Stimulated activated CD4-positive, alpha-beta T cell treated with anti-CD3 and anti-CD28 coated beads, Interleukin-1b, Interleukin-23, amount 100 ng/mL, for 48 hours (primary cell): ENCODE measurements around the gene HOXA7.

Source experiments
- DNase-seq: peaks from one replicate; pipeline ENCODE4 v3.0.0-alpha.2; 2020

Gene HOXA7

GRCh38 chr7:27180431-27181420 lies 24.3 kb upstream of the HOXA7 start:
- no peak for DNase-seq

DNA sequence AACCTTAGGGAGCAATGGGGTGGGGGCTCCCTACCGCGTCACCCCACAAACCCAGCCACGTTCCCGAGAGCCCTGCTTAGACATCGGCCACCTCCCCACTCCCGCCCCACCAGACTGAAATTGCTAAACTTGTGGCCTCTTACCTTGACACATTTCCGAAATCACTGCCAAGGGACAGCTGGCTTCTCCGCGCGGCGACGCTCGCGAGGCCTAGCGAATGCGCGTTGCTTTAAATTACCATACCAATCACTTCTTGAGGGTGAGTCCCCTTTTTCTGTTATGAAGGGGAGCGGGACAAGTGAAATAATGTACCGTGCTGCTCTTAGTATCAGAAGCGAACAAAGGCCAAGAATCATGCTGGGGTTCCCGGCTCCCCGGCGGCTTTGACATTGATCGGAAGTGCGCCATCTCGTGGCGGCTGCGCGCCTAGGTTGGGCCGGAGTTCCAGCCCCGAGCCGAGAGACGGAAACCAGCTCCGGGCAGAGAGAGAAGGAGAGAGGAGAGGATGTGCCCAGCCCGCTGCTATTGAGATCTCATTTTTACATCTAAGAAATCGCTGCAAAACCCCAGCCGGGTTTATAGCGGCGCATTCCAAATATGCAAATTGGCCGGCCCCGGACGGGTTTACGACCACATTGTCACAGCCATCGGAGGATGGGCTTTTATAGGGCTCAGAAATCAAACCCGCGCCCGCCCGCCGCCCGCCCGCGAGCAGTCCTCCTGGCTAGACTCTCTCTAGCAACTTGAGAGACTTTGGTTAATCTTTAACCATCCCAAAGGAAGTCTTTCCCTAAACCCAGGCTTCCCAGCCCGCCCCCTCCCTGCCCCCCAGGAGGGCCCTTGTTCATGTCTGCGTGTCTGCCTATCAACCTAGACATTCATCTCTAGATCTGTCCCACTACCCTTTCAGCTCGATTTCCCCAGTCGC lies 23.3 kb upstream of the HOXA7 start:
- DNase-seq, result peak; percentile 46

GRCh38 chr7:27179030-27179429 lies 22.6 kb upstream of the HOXA7 start:
- DNase-seq, result no peak

GRCh38 chr7:27178366-27178765 lies 21.9 kb upstream of the HOXA7 start:
- DNase-seq, result no peak

DNA sequence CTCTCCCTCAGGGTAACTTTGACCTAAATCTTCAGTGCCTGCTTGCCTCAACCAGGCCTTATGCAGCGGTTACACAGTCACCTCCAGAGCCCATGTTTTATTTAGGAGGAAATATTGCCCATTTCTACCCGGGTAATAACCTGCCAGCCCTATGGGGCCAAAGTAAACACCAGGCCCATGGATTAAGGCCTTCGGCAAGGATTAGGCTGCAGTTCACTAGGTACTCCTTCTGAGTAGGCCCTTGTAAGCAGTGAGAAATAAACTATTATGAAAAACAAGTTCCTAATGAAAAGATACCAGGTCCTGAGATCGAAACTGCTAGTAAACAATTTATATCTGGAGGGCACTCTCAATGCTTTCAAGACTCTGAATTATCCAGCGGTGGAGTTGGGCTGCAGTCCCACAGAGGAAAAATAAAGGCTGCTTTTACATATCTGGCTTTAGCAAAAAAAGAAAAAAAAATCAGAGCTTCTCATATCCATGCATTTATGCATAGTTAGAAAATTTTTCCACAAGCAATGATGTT lies 21.4 kb upstream of the HOXA7 start:
- DNase-seq, result no peak

DNA sequence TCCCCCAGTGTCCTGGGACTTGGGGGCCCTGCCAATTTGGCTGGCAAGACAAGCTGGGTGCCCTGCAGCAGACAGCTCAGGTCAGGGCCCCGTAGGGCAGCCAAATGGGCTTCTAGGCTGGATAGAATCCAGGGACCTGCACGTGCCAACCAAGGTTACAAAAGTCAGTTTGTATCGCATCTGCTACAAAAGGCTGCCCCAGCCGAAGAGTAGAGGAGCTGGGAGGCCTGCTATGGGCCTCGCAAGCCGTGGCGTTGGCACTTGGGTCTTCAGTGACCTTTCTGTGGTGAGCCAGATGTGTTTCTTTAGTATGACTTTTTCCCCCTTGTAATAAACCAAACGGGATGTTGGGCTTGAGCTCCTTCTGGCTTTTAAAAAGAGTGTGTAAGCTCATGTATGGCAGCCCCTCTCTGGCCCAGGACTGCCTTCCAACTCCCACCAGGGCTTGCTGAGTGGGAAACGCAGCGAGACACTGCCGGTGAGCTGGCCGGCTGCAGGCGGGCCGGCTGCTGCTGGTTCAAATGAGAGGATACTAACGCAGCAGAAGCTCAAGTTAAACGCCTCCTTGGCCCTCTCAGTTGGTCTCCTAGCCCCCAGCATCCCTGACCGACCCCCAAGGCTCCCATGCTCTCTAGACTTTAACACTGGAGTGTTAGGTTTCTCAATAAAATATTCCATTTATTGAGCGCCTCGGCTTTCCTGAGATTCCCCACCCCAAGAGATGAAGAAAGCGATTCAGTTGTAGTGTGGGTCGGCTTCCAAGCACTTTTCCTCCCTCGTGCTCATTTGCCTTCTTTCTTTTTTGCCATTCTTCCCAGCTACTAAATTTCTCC lies 20.7 kb upstream of the HOXA7 start:
- DNase-seq, result no peak

- DNase-seq, result no peak
These were observed 20.0 kb upstream of the HOXA7 start for GRCh38 chr7:27176524-27176845.

- DNase-seq, result no peak
These were observed 19.4 kb upstream of the HOXA7 start for GRCh38 chr7:27175626-27176523.

GRCh38 chr7:27174874-27175625 lies 18.6 kb upstream of the HOXA7 start:
- no peak for DNase-seq

DNA sequence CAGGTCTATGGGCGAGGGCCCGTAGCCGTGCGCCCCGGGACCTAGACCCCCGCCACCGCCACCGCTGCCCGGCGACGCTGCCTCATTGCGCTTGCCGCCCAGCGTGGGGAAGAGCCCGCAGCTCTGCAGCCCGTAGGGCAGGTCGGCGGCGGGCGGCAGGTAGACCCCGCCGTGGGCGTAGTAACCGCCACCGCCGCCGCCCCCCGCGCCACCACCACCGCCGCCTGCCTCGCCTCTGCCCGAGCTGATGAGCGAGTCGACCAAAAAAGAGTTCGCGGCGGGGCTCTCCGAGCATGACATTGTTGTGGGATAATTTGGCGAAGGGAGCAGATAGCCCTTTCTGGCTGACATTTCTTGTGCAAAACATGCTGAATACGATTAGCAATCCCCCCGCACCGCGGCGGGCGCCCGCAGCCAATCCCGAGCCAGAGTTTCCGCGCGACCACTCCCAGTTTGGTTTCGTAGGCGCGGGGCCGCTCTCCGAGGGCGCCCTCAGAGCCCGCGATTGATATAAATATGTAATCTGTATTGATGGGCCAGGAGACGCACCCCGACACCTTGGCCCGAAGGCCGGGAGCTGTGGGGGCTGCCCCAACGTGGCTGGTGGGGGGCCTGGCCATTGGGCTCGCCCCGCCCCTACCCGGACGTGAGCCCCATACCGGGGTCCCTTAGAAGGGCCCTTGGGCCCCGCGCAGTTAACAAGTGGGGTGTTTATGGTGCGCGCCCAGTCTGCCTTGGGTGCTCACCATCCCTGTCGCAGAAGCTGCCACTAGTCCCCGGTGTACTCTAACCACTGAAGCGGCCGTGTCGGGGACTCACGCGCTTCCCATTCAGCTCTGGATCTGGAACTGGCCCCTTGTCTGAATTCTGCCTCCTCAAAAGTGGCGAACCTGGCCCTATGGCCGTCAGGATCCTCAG lies 17.7 kb upstream of the HOXA7 start, which contains the start of gene HOXA10:
Gene HOXA10 (minus strand): TSS at position 365 of the 918 bp plus-strand sequence. CDS start 14 bp downstream, at position 351.
- no peak for DNase-seq

- no peak for DNase-seq
These were observed 17.1 kb upstream of the HOXA7 start for GRCh38 chr7:27173511-27173955.

- no peak for DNase-seq
These were observed 16.5 kb upstream of the HOXA7 start for GRCh38 chr7:27172823-27173510.

DNA sequence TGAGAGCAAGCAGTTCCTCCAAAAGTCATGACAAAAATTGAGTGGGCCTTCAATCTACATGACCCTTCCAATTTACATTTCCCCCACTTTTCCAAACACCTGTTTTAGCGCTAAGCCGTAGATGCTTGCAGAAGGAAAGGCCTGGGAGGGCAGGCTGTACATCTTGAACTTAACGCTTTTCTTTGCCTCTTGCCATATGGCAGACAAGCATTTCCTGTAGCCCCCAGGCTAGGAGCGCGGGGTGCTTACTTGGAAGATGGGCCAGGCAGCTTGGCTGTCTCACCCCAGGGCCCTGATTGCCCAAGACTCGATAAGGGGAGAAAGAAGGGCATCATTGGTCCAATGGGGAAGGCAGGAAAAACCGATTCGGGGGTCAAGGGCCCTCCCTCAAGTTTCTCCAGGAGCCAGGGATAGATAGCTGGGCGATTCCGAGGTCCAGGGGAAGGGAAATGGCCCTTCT lies 15.9 kb upstream of the HOXA7 start:
- DNase-seq, result no peak

- no peak for DNase-seq
These were observed 15.3 kb upstream of the HOXA7 start for GRCh38 chr7:27171637-27172314.

GRCh38 chr7:27171325-27171636 lies 14.8 kb upstream of the HOXA7 start:
- DNase-seq, result no peak

DNA sequence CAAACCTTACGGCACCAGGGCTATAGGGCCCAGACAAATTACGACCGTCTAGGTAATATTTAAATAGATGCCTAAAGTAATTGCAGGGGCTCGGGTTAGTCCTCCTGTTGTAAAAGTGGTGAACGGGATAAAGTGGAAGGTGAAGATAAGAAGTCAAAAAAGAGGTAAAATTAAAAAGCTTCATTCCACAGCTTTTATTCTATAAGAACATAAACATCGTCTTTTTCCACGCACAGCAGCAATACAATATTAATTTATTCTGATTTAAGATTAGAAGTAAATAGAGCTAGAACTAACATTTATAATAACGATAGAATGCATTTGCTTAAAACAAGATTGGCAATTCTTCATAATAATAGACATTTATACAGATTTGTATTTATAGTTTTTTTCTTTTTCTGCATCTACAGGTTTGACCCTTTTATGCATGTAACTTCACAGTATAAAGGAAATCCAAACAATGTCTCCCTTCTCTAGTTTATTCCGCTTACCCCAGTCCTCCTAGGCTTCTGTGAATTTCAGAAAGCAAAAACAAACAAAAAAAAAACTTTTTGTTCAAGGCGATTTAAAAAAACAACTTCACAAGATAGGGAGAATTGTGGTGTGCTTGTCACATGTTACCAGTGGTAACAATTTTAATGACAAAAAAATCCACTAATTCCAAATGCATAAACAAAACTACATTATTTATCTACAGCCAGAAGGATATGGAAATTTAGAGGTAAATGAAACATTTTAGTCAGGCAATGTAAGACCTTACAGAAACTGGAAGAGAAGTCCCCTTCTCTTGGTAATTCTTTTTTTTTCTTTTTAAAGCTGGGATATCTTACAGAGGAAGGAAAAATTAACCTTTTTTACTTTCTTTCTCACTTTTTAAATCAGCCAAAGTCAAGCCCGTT lies 14.2 kb upstream of the HOXA7 start:
- no peak for DNase-seq
